ENCODE results near the gene RPN2.

GRCh38 chr20:37253087-37253486 is 74.0 kb downstream of the RPN2 start:
- TF ChIP-seq, protein P1, sequence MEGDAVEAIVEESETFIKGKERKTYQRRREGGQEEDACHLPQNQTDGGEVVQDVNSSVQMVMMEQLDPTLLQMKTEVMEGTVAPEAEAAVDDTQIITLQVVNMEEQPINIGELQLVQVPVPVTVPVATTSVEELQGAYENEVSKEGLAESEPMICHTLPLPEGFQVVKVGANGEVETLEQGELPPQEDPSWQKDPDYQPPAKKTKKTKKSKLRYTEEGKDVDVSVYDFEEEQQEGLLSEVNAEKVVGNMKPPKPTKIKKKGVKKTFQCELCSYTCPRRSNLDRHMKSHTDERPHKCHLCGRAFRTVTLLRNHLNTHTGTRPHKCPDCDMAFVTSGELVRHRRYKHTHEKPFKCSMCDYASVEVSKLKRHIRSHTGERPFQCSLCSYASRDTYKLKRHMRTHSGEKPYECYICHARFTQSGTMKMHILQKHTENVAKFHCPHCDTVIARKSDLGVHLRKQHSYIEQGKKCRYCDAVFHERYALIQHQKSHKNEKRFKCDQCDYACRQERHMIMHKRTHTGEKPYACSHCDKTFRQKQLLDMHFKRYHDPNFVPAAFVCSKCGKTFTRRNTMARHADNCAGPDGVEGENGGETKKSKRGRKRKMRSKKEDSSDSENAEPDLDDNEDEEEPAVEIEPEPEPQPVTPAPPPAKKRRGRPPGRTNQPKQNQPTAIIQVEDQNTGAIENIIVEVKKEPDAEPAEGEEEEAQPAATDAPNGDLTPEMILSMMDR (IDR thresholded peaks at IDR 0.05; ENCODE audit: insufficient read depth, low read length, poor library complexity, severe bottlenecking): no peak
- no peak for TF ChIP-seq EZH2phosphoT487 (conservative IDR thresholded peaks at IDR 0.05; ENCODE audit: low read length)

Data from SU-DHL-6 (cell line).